ENCODE measurements around the gene HDAC1.

Gene HDAC1

DNA sequence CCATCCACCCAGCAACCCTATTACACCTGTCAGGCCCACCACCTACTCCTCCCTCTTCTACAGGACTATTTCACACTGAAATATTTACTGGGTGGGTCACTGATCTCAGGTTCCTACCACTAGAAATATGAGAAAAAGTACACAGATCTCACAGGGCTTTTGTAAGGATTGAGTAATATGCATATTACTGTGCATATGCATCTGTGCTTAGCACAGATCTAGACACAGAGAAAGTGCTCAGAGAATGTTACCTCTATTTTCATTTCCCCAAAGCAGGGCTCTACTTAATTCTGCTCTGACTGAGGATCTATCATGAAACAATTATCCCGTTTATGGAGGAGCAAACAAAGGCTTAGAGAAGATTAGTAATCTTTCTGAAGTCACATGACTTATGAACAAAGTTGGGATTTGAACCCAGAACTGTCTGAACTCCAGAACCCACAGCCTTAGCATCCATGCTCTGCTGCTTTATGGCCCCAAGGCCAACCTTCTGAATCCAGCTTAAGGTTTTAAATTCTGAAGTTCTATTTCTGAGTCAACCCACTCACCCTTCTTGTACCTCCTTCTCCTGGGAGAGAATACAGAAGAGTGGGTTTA is 82.2 kb downstream of the HDAC1 start:
- H4K20me1 ChIP-seq (ENCODE audit: insufficient read depth, low read length, poor library complexity, severe bottlenecking), result peaks cover 5% of the 10 kb centered on the region
- peaks cover 45% of the 10 kb centered on the region; the same call in 1 of the 2 replicates for H3K36me3 ChIP-seq (ENCODE audit: insufficient read depth, low read length)
- H2AFZ ChIP-seq (ENCODE audit: low read length), result no peak overlapping the region
- no peak for TF ChIP-seq EZH2phosphoT487 (IDR thresholded peaks at IDR 0.05; ENCODE audit: borderline replicate concordance)
- TF ChIP-seq CTCF (conservative IDR thresholded peaks at IDR 0.05; ENCODE audit: low read length), result no peak
- H3K9me3 ChIP-seq (ENCODE audit: insufficient read depth, low read depth, low read length), result no peaks in the 10 kb centered on the region
- H3K4me3 ChIP-seq (ENCODE audit: low read length, poor library complexity, severe bottlenecking), result no peak overlapping the region
- H3K9me2 ChIP-seq (replicated peaks; ENCODE audit: low read depth, low read length), result no peaks in the 10 kb centered on the region
- H3F3A ChIP-seq (ENCODE audit: low read depth), result no peaks in the 10 kb centered on the region
- no peaks in the 10 kb centered on the region for H3K79me2 ChIP-seq (ENCODE audit: insufficient read depth, low read length)
- H3K4me2 ChIP-seq (ENCODE audit: low read depth, low read length, poor library complexity, severe bottlenecking), result no peak overlapping the region
- peaks cover 12% of the 10 kb centered on the region for H3K4me1 ChIP-seq (ENCODE audit: insufficient read depth, low read length, poor library complexity, severe bottlenecking)
- no peaks in the 10 kb centered on the region for H3K27me3 ChIP-seq (ENCODE audit: insufficient read depth, low read length, poor library complexity, severe bottlenecking)
- no peak overlapping the region for H3K9ac ChIP-seq (ENCODE audit: low read depth, low read length, poor library complexity, severe bottlenecking)

- H3K27me3 ChIP-seq (ENCODE audit: insufficient read depth, low read length, poor library complexity, severe bottlenecking), result no peaks in the 10 kb centered on the region
- no peak overlapping the region for H3K9ac ChIP-seq (ENCODE audit: low read depth, low read length, poor library complexity, severe bottlenecking)
- no peak overlapping the region for H2AFZ ChIP-seq (ENCODE audit: low read length)
- H3K9me3 ChIP-seq (ENCODE audit: insufficient read depth, low read depth, low read length), result no peaks in the 10 kb centered on the region
- peaks cover 5% of the 10 kb centered on the region for H4K20me1 ChIP-seq (ENCODE audit: insufficient read depth, low read length, poor library complexity, severe bottlenecking)
- no peaks in the 10 kb centered on the region for H3K79me2 ChIP-seq (ENCODE audit: insufficient read depth, low read length)
- no peak overlapping the region for H3K4me3 ChIP-seq (ENCODE audit: low read length, poor library complexity, severe bottlenecking)
- H3F3A ChIP-seq (ENCODE audit: low read depth), result no peaks in the 10 kb centered on the region
- peaks cover 12% of the 10 kb centered on the region for H3K4me1 ChIP-seq (ENCODE audit: insufficient read depth, low read length, poor library complexity, severe bottlenecking)
- H3K9me2 ChIP-seq (replicated peaks; ENCODE audit: low read depth, low read length), result no peaks in the 10 kb centered on the region
- H3K36me3 ChIP-seq (ENCODE audit: insufficient read depth, low read length), result peaks cover 63% of the 10 kb centered on the region; the same call in 1 of the 2 replicates
- no peak for TF ChIP-seq EZH2phosphoT487 (IDR thresholded peaks at IDR 0.05; ENCODE audit: borderline replicate concordance)
- TF ChIP-seq CTCF (conservative IDR thresholded peaks at IDR 0.05; ENCODE audit: low read length), result no peak
- no peak overlapping the region for H3K4me2 ChIP-seq (ENCODE audit: low read depth, low read length, poor library complexity, severe bottlenecking)
Measured at GRCh38 chr1:32376199-32376598, 84.3 kb downstream of the HDAC1 start.

- no peaks in the 10 kb centered on the region for H3K27me3 ChIP-seq (ENCODE audit: insufficient read depth, low read length, poor library complexity, severe bottlenecking)
- no peaks in the 10 kb centered on the region for H3F3A ChIP-seq (ENCODE audit: low read depth)
- H4K20me1 ChIP-seq (ENCODE audit: insufficient read depth, low read length, poor library complexity, severe bottlenecking), result no peaks in the 10 kb centered on the region
- no peaks in the 10 kb centered on the region for H3K79me2 ChIP-seq (ENCODE audit: insufficient read depth, low read length)
- peaks cover 78% of the 10 kb centered on the region; the same call in 1 of the 2 replicates for H3K36me3 ChIP-seq (ENCODE audit: insufficient read depth, low read length)
- H3K9me2 ChIP-seq (replicated peaks; ENCODE audit: low read depth, low read length), result no peaks in the 10 kb centered on the region
- no peaks in the 10 kb centered on the region for H3K9me3 ChIP-seq (ENCODE audit: insufficient read depth, low read depth, low read length)
- H3K4me1 ChIP-seq (ENCODE audit: insufficient read depth, low read length, poor library complexity, severe bottlenecking), result peaks cover under 1% of the 10 kb centered on the region
- TF ChIP-seq EZH2phosphoT487 (IDR thresholded peaks at IDR 0.05; ENCODE audit: borderline replicate concordance), result no peak
- no peak for TF ChIP-seq CTCF (conservative IDR thresholded peaks at IDR 0.05; ENCODE audit: low read length)
- H3K4me2 ChIP-seq (ENCODE audit: low read depth, low read length, poor library complexity, severe bottlenecking), result no peak overlapping the region
- no peak overlapping the region for H2AFZ ChIP-seq (ENCODE audit: low read length)
- H3K9ac ChIP-seq (ENCODE audit: low read depth, low read length, poor library complexity, severe bottlenecking), result no peak overlapping the region
- H3K4me3 ChIP-seq (ENCODE audit: low read length, poor library complexity, severe bottlenecking), result no peak overlapping the region
Measured at GRCh38 chr1:32377541-32378220, 85.8 kb downstream of the HDAC1 start.
